K562 (cell line): Measurements from ENCODE around the gene OR52I2. TPM values are rescaled to one million over a fixed set of nuclear protein-coding genes. Genes with fewer than 3 reads are reported as not detected.

Experiments used
- ATAC-seq: fragments of 200-7000 bp; cut with Tn5 transposase; 3 replicates; pipeline ENCODE4 v1.9.1; 2020; ENCODE audit warnings: moderate library complexity
- BruUV-seq: library from RNA; stranded (reverse); fragments of 400-500 nt; replicated peaks from 2 replicates; lab custom pipeline; 2021; lab: Mats Ljungman, UMichigan
- CTCF ChIA-PET: fragments of 300-600 bp; formaldehyde crosslinking; extraction: SDS; loops from one replicate; lab custom pipeline; 2021; ENCODE audit warnings: low intra/inter-chr PET ratio; lab: Yijun Ruan, JAX
- POLR2A ChIA-PET: fragments of 300-600, 350-650 bp; sonication (Branson Sonifier 250); formaldehyde crosslinking; extraction: SDS; loops from one replicate; lab custom pipeline; 2021; ENCODE audit warnings: antibody characterized with exemption, inconsistent platforms; lab: Yijun Ruan, JAX
- DNase-seq, 4 experiments: peaks; one replicate each; pipeline versions ENCODE4 v3.0.0 to v3.0.0-alpha.2; 2011 to 2018; ENCODE audit warnings: low spot score in 3 of 4, mixed read lengths in 3 of 4; ENCODE audit errors: extremely low read depth in 1 of 4
- FAIRE-seq: peaks from 2 replicates; lab custom pipeline; 2011; peaks lifted over from hg19 to GRCh38; lab: Jason Lieb, UNC
- H2AFZ ChIP-seq: 2 replicates; pipeline ENCODE4 v1.6.0; 2011; ENCODE audit warnings: low read depth, low read length, control low read depth, inconsistent platforms
- H3K27ac ChIP-seq: fragments of 200-600 bp; 3 replicates; pipeline ENCODE4 v1.8.0; 2011; ENCODE audit warnings: low read depth, mild to moderate bottlenecking, control low read depth, inconsistent platforms, low read length, moderate library complexity, mixed read lengths; ENCODE audit errors: extremely low read depth
- H3K27me3 ChIP-seq, 2 experiments: fragments of 300-600 bp in 1 of 2; 2 replicates in 1 of 2; 3 replicates in 1 of 2; pipeline versions ENCODE4 v1.6.0 to v1.8.0; 2011; ENCODE audit warnings: inconsistent platforms in 2 of 2, low read length in 2 of 2, mild to moderate bottlenecking in 1 of 2, mixed read lengths in 1 of 2, moderate library complexity in 1 of 2; ENCODE audit not compliant: control insufficient read depth in 2 of 2, insufficient read depth in 2 of 2
- H3K36me3 ChIP-seq: fragments of 300-600 bp; 3 replicates; pipeline ENCODE4 v1.8.0; 2011; ENCODE audit warnings: mild to moderate bottlenecking, low read length, inconsistent platforms; ENCODE audit not compliant: control insufficient read depth, insufficient read depth
- H3K4me1 ChIP-seq, 2 experiments: fragments of 200-600 bp in 1 of 2; replicated peaks in 1 of 2; 2 replicates in 1 of 2; 3 replicates in 1 of 2; pipeline versions ENCODE4 v1.5.1 to v1.8.0; 2011; ENCODE audit warnings: inconsistent platforms in 2 of 2, low read length in 2 of 2, mild to moderate bottlenecking in 1 of 2, mixed read lengths in 1 of 2, moderate library complexity in 1 of 2; ENCODE audit not compliant: control insufficient read depth in 2 of 2, insufficient read depth in 2 of 2
- H3K4me2 ChIP-seq: 2 replicates; pipeline ENCODE4 v1.6.1; 2011; ENCODE audit warnings: low read length, control low read depth, inconsistent platforms, mixed read lengths; ENCODE audit not compliant: insufficient read depth
- H3K4me3 ChIP-seq: fragments of 200-600 bp; sonication (generic), shearing (Covaris generic); 2 replicates; pipeline ENCODE4 v1.5.1; 2016; ENCODE audit warnings: control low read depth, inconsistent platforms
- H3K79me2 ChIP-seq: fragments of 200-600 bp; 3 replicates; pipeline ENCODE4 v1.8.0; 2011; ENCODE audit warnings: low read length, inconsistent platforms; ENCODE audit not compliant: control insufficient read depth, insufficient read depth
- H3K9ac ChIP-seq, 2 experiments: 2 replicates each; pipeline versions ENCODE4 v1.6.0 to v1.6.1; 2011; ENCODE audit warnings: low read depth in 2 of 2, low read length in 2 of 2, control low read depth in 1 of 2, inconsistent platforms in 1 of 2, mild to moderate bottlenecking in 1 of 2, mixed read lengths in 1 of 2; ENCODE audit not compliant: insufficient read depth in 1 of 2
- H3K9me1 ChIP-seq: one replicate; pipeline ENCODE4 v1.6.0; 2011; ENCODE audit warnings: inconsistent platforms, mild to moderate bottlenecking, low read length, moderate library complexity; ENCODE audit not compliant: control insufficient read depth, insufficient read depth
- H3K9me3 ChIP-seq: replicated peaks from 2 replicates; pipeline ENCODE4 v1.5.1; 2011; ENCODE audit warnings: low read depth, low read length, inconsistent platforms; ENCODE audit not compliant: control insufficient read depth, insufficient read depth
- H4K20me1 ChIP-seq: replicated peaks from 2 replicates; pipeline ENCODE4 v1.6.1; 2011; ENCODE audit warnings: low read length, inconsistent platforms, mixed read lengths; ENCODE audit not compliant: control insufficient read depth, insufficient read depth
- DPF2 ChIP-seq: fragments of 450-650 bp; IDR thresholded peaks from 2 replicates; pipeline ENCODE4 v1.6.1; 2016
- E2F5 ChIP-seq: sonication (generic); formaldehyde crosslinking; IDR thresholded peaks from 2 replicates; pipeline ENCODE4 v1.8.0; 2022; ENCODE audit warnings: mild to moderate bottlenecking, missing genetic modification reagents
- ELK3 ChIP-seq: fragments of 450-650 bp; formaldehyde crosslinking; IDR thresholded peaks from 2 replicates; pipeline ENCODE4 v1.4.0; 2020; ENCODE audit warnings: mild to moderate bottlenecking
- GATA2 ChIP-seq: sonication (generic); formaldehyde crosslinking; IDR thresholded peaks from 2 replicates; pipeline ENCODE4 v1.4.0; 2020; ENCODE audit warnings: mild to moderate bottlenecking, missing genetic modification reagents
- HNRNPL ChIP-seq: fragments of 200-400 bp; formaldehyde crosslinking; IDR thresholded peaks from 2 replicates; pipeline ENCODE4 v1.6.1; 2017; ENCODE audit warnings: low read depth, mild to moderate bottlenecking, low read length
- IRF9 ChIP-seq: fragments of 450-650 bp; IDR thresholded peaks from 2 replicates; pipeline ENCODE4 v1.6.1; 2016; ENCODE audit warnings: missing biosample characterization, missing genetic modification characterization
- KLF13 ChIP-seq: fragments of 450-650 bp; IDR thresholded peaks from 2 replicates; pipeline ENCODE4 v1.6.1; 2016; ENCODE audit warnings: missing genetic modification characterization, low read depth, mild to moderate bottlenecking, missing compliant biosample characterization, moderate library complexity, borderline replicate concordance
- MAFG ChIP-seq: fragments of 450-650 bp; conservative IDR thresholded peaks from 2 replicates; pipeline ENCODE4 v1.6.1; 2016; ENCODE audit warnings: missing genetic modification characterization, missing compliant biosample characterization
- NFE2 ChIP-seq: IDR thresholded peaks from 2 replicates; pipeline ENCODE4 v1.6.1; 2014; ENCODE audit warnings: antibody characterized with exemption, low read depth
- NR4A1 ChIP-seq, 2 experiments: fragments of 250-450 bp in 1 of 2; fragments of 450-650 bp in 1 of 2; sonication (Bioruptor Pico) in 1 of 2; IDR thresholded peaks; 2 replicates each; pipeline versions ENCODE4 v1.4.0 to v1.6.1; 2016 to 2020; ENCODE audit warnings: mild to moderate bottlenecking in 2 of 2, missing compliant biosample characterization in 1 of 2, missing genetic modification characterization in 1 of 2, moderate library complexity in 1 of 2
- POLR2A ChIP-seq: fragments of 450-650 bp; conservative IDR thresholded peaks from 2 replicates; pipeline ENCODE4 v1.6.1; 2016
- SAFB ChIP-seq: fragments of 200-400 bp; formaldehyde crosslinking; IDR thresholded peaks from 2 replicates; pipeline ENCODE4 v1.6.1; 2017; ENCODE audit warnings: low read depth, low read length, borderline replicate concordance
- SPI1 ChIP-seq: IDR thresholded peaks from 2 replicates; pipeline ENCODE4 v1.6.1; 2011; ENCODE audit warnings: low read depth, low read length, control low read depth, borderline replicate concordance
- SREBF1 ChIP-seq: fragments of 150-350 bp; IDR thresholded peaks from 2 replicates; pipeline ENCODE4 v1.6.1; 2014; ENCODE audit warnings: antibody characterized with exemption, low read depth, low read length, borderline replicate concordance
- WHSC1 ChIP-seq: IDR thresholded peaks from one replicate; pipeline ENCODE4 v1.6.1; 2012; ENCODE audit warnings: low read length, control low read depth, inconsistent platforms
- ZFX ChIP-seq: sonication (generic); formaldehyde crosslinking; IDR thresholded peaks from 2 replicates; pipeline ENCODE4 v1.8.0; 2022; ENCODE audit warnings: mild to moderate bottlenecking, missing genetic modification reagents, moderate library complexity
- WGBS: fragments of 100-300 bp; shearing (Covaris generic); methylation state at CpG from one replicate; pipeline ENCODE4 v1.1.6; 2016; ENCODE audit warnings: low coverage, mixed read lengths; ENCODE audit not compliant: insufficient coverage; ENCODE audit errors: missing lambda C conversion rate; 5-methylcytosine and 5-hydroxymethylcytosine counted together
- in situ Hi-C: fragments of 300-500 bp; cut with MboI; formaldehyde crosslinking; loops from 4 replicates; pipeline ENCODE4 v1.15.0; 2018; ENCODE audit warnings: inconsistent platforms, mixed read lengths
- intact Hi-C: fragments of 100-400 bp; cut with micrococcal nuclease; formaldehyde crosslinking; loops from 2 replicates; pipeline ENCODE4 v1.14.2; 2022
- polyA plus RNA-seq, 8 experiments: library from polyadenylated mRNA; depleted of rRNA in 4 of 8; stranded (reverse) in 5 of 8; unstranded in 3 of 8; fragments of >200 nt; fragmentation: Nextera tagmentation in 2 of 8; fragmentation: Illumina TruSeq in 1 of 8; extraction: Ambion mirVana in 2 of 8; extraction: Trizol in 1 of 8; gene quantifications; 2 replicates each; pipeline versions ENCODE4 v1.2.1 to v1.2.3, GENCODE V29; 2011 to 2014; ENCODE audit warnings: inconsistent platforms in 1 of 8, missing spikeins in 1 of 8
- total RNA-seq, 7 experiments: library from RNA; depleted of rRNA in 6 of 7; stranded (reverse); fragments of >200 nt in 6 of 7; fragmentation: Illumina TruSeq in 2 of 7; extraction: Trizol in 2 of 7; gene quantifications; 2 replicates each; pipeline versions ENCODE4 v1.2.1 to v1.2.3, GENCODE V29; 2011 to 2021; ENCODE audit warnings: low replicate concordance in 1 of 7

Gene OR52I2
- total and polyA plus RNA-seq, 9 of the 15 experiments (the other 6 are each of a cell fraction or from before 2014, with no cell fraction given), result not detected

- Histone ChIP-seq H3K9me1 (no peaks in the 10 kb centered on the region), H3K27me3 (peaks cover 0 to 11% of the 10 kb centered on the region in 2 experiments; a peak in 2 of 5 replicates), H3K9ac (no peak within 1 kb of the TSS), H3K4me2 (no peak within 1 kb of the TSS), H3K36me3 (no peaks in the 10 kb centered on the region), H3K9me3 (no peaks in the 10 kb centered on the region), H3K4me3 (no peak within 1 kb of the TSS), H3K27ac (no peak within 1 kb of the TSS), H2AFZ (no peak within 1 kb of the TSS), H3K4me1 (no peaks in the 10 kb centered on the region), H3K79me2 (no peaks in the 10 kb centered on the region), H4K20me1 (no peaks in the 10 kb centered on the region)
- no TSS peak for BruUV-seq
- WGBS, result 1% methylated on average over 5 of the region's 5 CpGs
- no peak for TF ChIP-seq SAFB
- no peak for TF ChIP-seq ZFX
- TF ChIP-seq SPI1, result no peak
- no peak for TF ChIP-seq SREBF1
- TF ChIP-seq IRF9 (tag), result no peak
- no peak for TF ChIP-seq NFE2
- TF ChIP-seq GATA2, result no peak
- TF ChIP-seq MAFG (tag), result no peak
- TF ChIP-seq ELK3 (CRISPR knock-in tag), result no peak
- TF ChIP-seq WHSC1, result no peak
- no peak for TF ChIP-seq E2F5 (CRISPR knock-in tag)
- no peak for TF ChIP-seq NR4A1 (CRISPR knock-in tag; IDR thresholded peaks at IDR 0.05)
- no peak for TF ChIP-seq NR4A1 (tag; IDR thresholded peaks at IDR 0.05)
- TF ChIP-seq DPF2, result no peak
- no peak for TF ChIP-seq HNRNPL
- no peak for TF ChIP-seq KLF13 (tag)
- TF ChIP-seq POLR2A, result no peak
- intact Hi-C loops (no loop called here), in situ Hi-C loops (loop anchor here (10.0 kb wide), 1 partner anchor 360 kb away; no protein-coding TSS in a partner anchor)
- ATAC-seq (no peak), DNase-seq (no peak), FAIRE-seq (no peak)
- CTCF ChIA-PET, result no interaction called here
- POLR2A ChIA-PET, result no interaction called here
Observed at GRCh38 chr11:4544891-4545290, 36.7 kb upstream of the OR52I2 start, which contains the start of gene OR52M1. OR52M1 (plus strand) TSS chr11:4545191; CDS start chr11:4545191, 0 bp downstream.
